ENCODE results near the gene HCFC1.

Gene HCFC1

GRCh38 chrX:153939573-153939972 lies 32.0 kb downstream of the HCFC1 start:
- no peak for DNase-seq (ENCODE audit: low read depth in 2 of 2)

DNA sequence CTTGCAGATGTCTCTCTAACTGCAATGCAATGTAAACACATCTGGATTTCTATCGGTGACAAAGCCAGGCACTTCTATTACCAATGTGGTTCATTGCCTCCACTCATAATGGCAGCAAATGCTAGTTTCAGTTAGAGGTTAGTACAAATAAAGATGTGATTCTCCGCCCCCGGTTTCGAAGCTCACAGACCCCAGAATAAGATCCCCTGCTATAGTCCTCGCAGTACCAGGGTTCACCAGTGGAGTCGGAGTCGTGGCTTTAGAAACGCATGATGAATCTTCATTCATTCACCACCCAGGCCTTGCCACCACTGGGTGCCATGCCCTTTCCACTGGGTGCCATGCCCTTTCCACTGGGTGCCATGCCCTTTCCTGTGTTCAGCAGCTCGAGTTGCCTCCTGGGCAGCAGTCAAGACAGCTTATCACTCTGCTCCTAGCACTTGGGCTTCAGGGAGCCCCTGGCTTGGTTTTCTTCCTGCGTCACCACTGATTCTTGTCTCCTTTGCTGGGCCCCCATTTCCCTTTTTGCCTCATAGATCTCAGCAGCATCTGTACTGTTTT lies 33.3 kb downstream of the HCFC1 start:
- DNase-seq (ENCODE audit: low read depth in 2 of 2), result no peak

GRCh38 chrX:153937056-153937455 lies 34.6 kb downstream of the HCFC1 start:
- DNase-seq (ENCODE audit: low read depth in 2 of 2), result no peak

DNA sequence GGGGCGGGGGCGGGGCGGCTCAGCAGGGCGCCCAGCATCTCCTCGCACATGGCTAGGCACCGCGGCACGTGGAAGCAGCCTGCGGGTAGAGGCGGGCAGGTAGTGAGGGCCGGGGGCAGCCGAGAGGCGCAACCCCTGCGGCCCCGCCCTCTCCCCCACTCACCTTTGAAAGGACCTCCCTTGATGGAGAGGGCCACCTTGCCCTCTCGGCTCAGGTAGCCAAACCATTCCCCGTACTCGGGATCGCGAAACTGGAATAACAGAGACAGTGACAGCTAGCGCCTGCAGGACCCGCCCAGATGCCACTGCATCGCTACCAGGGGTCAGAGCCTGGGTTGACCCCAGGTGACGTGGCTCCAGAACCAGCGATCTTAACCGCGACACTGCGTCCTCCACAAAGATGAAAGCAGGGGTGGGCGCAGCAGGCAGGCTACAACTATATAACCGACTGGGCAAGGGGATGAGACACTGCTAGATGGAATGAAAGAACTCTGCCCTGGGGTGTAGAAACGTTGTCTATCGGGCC lies 36.2 kb downstream of the HCFC1 start:
- DNase-seq (ENCODE audit: low read depth in 2 of 2), result no peak

- DNase-seq (ENCODE audit: low read depth in 2 of 2), result peak in 1 of 2 donors; percentile 34
Measured at GRCh38 chrX:153934762-153935325, 36.8 kb downstream of the HCFC1 start, which contains the start of gene NAA10. Gene NAA10, minus strand, starts transcription at chrX:153935037. Its CDS starts 133 bp downstream, at chrX:153934904.

GRCh38 chrX:153934148-153934761 lies 37.4 kb downstream of the HCFC1 start:
- no peak for DNase-seq (ENCODE audit: low read depth in 2 of 2)

DNA sequence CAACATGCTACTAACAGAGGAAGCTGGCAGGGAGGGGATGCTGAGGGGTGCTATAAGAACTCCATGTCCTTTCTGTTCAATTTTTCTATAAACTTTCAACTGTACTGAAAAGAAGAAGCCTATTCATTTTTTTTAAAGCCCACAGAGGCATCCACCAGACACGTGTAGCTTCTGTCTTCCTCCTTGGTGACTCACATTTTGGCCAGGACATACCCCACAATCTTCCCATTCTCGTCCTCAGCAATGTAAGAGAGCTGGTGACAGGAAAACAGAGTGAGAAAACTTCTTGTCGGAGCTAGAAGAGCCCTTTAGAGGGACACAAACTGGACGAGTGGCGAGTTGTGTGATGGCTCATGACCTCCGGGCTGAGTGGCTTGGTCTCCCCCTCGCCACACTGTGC lies 37.9 kb downstream of the HCFC1 start:
- DNase-seq (ENCODE audit: low read depth in 2 of 2), result no peak

GRCh38 chrX:153932220-153932915 lies 39.2 kb downstream of the HCFC1 start:
- DNase-seq (ENCODE audit: low read depth in 2 of 2), result no peak

DNA sequence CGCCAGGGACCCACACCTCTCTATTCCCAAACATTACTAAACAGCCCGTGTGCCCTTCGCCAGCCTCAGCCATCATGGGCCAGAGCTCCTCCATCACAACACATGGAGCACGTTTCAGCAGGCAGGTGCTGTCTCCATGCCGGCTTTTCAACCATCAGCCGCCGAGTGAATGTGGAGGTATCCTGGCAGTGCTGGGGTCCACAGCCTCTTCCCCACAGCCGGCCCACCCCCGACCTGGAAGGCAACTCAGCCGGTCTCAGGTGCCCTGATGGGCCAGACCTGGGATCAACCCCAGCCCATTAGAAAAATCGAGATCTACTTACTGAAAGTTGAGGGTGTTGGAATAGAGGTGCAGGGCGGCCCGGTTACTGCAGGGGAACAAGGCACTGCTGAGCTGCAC lies 39.9 kb downstream of the HCFC1 start:
- no peak for DNase-seq (ENCODE audit: low read depth in 2 of 2)

DNA sequence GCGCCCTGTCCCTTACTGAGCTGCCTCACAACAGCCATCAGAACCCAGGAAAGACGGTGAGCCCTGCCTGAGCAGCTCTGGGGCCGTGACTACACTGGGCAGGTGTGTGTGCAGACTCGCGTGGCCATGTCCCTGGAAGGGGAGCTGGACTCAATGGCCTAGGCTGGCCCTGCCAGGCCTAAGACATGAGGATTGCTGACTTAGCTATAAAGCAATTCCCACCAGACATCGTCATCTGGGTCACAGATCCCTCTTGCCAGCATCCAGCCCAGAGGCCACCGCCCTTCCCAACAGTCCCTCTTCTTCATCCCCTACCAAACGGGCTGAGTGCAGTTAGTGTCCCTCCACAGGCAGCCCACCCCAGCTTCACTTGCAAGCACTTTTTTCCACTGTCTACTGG lies 40.5 kb downstream of the HCFC1 start:
- DNase-seq (ENCODE audit: low read depth in 2 of 2), result no peak

- no peak for DNase-seq (ENCODE audit: low read depth in 2 of 2)
Measured at GRCh38 chrX:153930011-153930910, 41.4 kb downstream of the HCFC1 start.

GRCh38 chrX:153929576-153929975 lies 42.0 kb downstream of the HCFC1 start:
- no peak for DNase-seq (ENCODE audit: low read depth in 2 of 2)

DNA sequence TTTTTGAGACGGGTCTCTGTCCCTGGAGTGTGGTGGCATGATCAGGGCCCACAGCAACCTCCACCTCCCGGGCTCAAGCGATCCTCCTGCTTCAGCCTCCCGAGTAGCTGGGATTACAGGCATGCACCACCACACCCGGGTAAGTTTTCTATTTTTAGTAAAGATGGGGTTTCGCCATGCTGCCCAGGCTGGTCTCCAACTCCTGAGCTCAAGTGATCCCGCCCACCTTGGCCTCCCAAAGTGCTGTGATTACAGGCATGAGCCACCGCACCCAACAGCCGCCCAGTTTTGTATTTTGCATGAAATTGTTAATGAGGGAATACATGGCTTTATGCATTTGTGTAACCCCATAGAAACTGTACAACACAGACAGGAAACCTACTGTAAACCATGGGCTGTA lies 42.8 kb downstream of the HCFC1 start:
- DNase-seq (ENCODE audit: low read depth in 2 of 2), result no peak

- peak; percentile 81 to 91 for DNase-seq (ENCODE audit: low read depth in 2 of 2)
Measured at GRCh38 chrX:153927922-153928760, 43.5 kb downstream of the HCFC1 start.

- no peak for DNase-seq (ENCODE audit: low read depth in 2 of 2)
Measured at GRCh38 chrX:153927672-153927921, 44.0 kb downstream of the HCFC1 start.

DNA sequence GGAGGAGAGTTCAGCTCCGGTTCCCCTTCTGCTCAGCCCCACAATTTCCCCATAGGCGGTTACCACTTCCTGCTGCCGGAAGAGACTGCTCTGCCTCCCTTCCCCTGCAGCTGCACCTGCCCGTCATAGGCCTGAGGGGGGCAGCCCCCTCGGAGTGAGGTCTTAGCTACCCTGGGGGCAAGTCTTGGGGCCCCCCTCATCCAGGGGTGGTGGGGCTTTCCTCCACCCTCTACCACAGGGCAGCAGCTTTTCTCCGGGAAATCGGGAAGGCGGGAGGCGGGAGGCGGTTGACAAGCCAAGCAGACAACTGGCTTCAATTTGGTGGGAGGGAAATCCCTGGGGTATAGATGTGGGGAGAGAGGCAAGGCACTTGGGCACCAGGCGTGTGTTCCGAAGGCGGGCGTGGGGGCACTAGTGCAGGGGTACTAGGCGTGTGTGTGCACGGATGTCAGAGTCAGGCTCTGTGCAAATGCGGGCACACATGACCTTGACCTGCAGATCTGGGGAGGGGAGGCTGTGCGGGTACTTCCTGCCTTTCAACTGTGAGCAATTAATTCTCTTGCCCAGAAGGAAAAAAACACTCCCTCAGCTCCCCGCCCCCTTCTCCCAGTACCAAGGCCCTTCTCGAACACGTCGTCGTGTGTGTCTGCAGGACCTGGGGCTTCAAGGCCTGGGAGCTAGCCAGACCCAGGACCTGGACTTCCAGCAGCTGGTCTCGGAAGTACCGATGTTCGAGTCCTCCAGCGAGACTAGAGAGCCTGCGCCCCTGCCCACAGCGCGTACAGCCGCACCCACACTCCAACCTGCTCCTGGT lies 44.6 kb downstream of the HCFC1 start:
- peak; percentile 50 to 62 for DNase-seq (ENCODE audit: low read depth in 2 of 2)

DNA sequence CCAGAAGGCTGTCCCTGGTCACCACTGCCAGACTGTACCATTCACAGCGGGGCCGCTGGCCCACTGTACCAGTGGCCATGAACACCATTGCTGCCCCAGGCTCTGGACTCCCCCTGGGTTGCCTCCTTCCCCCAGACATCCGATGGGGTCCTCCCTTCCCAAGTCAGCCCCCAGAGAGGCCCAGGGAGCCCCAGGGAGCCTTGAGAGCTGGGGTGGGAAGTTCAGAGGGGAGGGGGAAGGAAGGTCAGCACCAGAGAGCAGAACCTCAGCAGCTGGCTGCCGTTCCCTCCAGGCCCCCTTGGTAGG lies 45.1 kb downstream of the HCFC1 start:
- DNase-seq (ENCODE audit: low read depth in 2 of 2), result no peak

DNA sequence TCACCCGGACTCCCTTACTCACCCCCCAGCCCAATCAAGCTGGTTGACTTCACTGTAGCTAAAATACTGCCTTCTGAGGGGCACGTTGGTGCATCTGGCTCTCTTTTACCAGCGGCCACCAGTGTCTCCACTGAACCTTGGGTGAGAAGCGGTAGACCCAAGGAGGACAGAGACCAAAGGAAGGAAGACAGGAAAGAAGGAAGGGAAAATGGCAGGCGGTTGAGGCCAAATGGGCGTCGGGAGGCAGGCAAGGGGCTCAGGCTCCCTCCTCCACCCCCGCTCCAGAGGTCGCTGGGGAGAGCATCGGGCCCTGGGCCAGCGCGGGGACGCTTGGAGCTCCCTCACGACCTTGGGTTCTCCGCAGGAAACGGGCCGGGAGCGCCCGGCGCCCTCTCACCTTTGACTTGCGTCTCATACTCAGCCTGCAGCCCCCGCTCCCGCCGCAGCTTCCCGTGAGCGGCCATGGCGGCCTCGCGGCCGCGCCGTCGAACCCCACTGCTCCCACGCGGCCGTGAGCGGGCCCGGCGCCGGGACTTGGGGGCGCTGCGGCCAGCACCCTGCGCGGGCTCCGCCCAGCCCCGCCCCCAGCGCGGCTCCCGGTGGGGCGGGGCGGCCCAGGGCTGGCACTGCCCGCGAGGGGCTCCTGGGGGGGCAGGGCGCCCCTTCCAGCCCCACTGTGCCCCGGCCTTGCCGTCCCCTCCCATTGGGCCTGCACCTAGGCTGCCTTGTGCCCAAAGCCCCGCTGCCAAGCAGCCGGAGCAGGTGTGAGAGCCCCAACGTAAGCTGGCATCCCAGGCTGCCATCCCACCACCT lies 45.7 kb downstream of the HCFC1 start, which contains the start of gene ARHGAP4:
Gene ARHGAP4, minus strand, starts transcription at position 526 of the 813 bp plus-strand sequence. Its CDS starts 62 bp downstream, at position 464.
- DNase-seq (ENCODE audit: low read depth in 2 of 2), result no peak

DNA sequence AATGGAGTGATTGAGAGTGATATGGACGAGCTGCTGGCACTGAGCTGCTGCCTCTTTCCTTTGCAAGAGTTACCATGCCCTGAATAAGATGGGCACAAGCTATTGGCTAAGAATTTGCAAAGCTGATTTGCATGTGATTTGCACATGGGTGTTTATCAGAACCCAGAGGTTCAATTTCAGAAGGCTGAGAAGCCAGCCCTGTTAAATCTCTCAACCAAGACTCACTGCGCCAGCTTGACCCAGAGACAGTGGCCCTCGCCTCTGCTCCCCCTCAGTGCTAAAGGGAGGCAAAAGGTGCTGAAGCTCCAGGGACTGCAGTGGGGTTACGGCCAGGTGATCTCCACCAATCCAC lies 46.3 kb downstream of the HCFC1 start:
- no peak for DNase-seq (ENCODE audit: low read depth in 2 of 2)
